Fibroblast of the aortic adventitia (primary cell): ENCODE data around the gene KCNJ9. TPM values are rescaled to one million over a fixed set of nuclear protein-coding genes. Genes with fewer than 3 reads are reported as not detected.
A peak's percentile ranks its signal among the peaks of the same experiment; 100 is the strongest.

Source experiments
- DNase-seq: peaks from one replicate; pipeline ENCODE4 v3.0.0-alpha.2; 2010; ENCODE audit warnings: low read depth
- H3K4me3 ChIP-seq: 2 replicates; pipeline ENCODE4 v1.5.1; 2011; ENCODE audit warnings: low read depth, mild to moderate bottlenecking, control low read depth, low read length, moderate library complexity
- CTCF ChIP-seq: IDR thresholded peaks from 2 replicates; pipeline ENCODE4 v1.5.1; 2011; ENCODE audit warnings: mild to moderate bottlenecking, low read length, control low read depth, inconsistent platforms; ENCODE audit not compliant: insufficient read depth
- total RNA-seq: library from RNA; depleted of rRNA; stranded (reverse); fragments of >200 nt; gene quantifications from 2 replicates; pipeline ENCODE4 v1.2.3, GENCODE V29; 2012; ENCODE audit warnings: low replicate concordance

Gene KCNJ9
- total RNA-seq, 1 donor = not detected

- peak overlapping the region; percentile 71 for H3K4me3 ChIP-seq
- peak; percentile 89 for DNase-seq
- TF ChIP-seq CTCF = no peak
Measured at GRCh38 chr1:160098852-160099561, 17.7 kb downstream of the KCNJ9 start.

DNA sequence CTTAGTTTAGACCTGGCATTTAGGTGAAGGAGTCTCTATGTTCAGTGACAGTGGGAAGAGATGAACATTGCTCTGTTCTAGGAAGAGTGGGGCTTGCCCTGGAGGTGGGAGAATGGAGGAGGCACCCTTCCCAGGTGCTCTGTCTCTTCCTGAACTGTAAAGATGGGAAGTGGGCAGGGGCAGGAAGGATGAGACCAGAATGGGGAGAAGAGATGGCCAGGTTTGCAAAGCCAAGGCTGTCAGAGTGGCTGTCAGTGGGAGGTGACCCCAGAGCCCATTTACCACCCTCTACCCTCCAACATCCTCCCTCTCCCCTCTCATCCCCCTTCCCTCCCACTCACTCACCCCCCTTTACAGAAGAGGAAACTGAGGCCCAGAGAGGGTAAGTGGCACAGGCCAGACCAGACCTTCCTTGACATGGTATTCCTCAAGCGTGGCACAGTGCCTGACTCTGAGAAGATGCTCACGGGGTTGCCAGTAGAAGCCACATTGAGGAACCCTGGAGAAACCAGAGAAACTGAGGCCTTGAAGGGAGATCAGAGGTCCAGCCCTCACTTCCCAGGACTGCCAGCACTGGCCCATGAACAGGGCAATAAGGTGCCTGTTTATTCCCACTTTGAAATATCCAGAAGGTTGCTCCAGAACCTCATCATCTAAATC, 18.5 kb downstream of the KCNJ9 start:
- no peak overlapping the region for H3K4me3 ChIP-seq
- no peak for DNase-seq
- TF ChIP-seq CTCF = no peak

GRCh38 chr1:160101037-160101716, 19.8 kb downstream of the KCNJ9 start:
- peak; percentile 95 for TF ChIP-seq CTCF
- peak; percentile 78 for DNase-seq
- peak overlapping the region; percentile 25 for H3K4me3 ChIP-seq

DNA sequence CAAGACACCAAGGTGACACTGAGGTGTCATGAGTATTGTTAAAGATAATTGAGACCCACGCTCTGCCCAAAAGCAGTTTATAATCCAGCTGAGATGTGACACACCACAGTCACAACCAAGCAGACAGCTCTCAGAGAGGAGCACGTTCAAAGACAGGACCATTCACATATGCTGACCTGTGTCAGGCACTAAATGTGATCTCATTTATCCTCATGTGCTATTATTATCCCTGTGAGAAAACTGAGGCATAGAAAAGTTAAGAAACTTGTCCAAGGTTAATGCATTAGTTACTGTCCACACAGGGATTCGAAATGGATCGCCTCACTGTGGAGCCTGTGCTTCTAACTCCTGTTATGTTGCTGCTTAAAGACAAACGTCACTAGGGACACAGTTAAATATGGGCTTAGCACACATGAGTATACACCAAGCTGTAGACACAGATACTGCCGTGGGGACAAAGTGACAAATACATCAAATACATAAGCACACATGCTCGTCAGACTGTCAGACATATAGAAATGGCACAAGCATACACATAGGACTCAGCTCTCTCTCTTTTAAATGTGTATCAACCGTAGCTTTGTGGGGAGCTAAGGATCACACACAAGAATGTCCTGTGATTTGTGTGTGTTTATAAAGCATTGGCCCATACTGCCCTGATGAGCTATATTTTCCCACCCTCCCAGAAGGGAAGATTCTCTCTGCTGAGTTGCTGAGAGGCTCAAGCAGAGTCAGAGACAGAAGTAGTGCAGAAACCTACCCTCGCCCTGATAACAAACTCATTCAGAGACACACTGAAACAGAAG, 20.6 kb downstream of the KCNJ9 start:
- no peak for TF ChIP-seq CTCF
- DNase-seq = no peak
- H3K4me3 ChIP-seq = no peak overlapping the region

DNA sequence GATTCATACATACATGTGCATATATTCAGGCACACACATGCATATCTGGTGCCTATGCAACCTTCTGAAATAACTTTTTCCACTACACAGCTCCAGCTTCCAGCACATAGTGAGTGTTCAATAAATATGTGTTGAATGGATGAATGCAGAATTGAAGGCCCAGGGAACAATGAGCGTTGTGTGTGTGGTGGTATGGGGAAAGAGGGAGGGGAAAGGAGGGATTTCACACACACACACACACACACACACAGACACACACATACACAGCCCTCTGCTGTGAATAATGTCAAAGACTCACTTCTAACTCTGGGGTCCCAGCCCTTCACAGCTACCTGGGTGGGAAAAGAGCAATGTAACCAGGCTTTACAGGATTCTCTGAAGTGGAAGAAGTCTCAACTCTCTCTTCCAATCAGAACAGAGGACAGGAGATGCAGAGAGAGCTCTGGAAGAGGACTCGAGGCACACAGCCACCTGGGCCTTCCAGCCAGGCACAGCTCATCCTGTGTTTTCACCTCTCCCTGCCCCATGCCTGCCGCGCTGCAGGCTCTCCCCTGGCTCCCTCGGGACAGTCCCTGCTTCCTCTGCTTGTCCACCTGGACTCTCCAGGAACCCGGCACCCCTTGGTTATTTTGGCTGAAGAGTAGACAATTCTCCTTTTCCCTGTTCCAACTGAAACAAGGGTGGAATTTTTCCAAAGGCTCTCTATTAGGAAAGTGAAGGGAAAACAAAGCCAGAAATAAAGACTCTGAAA, 22.5 kb downstream of the KCNJ9 start:
- H3K4me3 ChIP-seq = no peak overlapping the region
- no peak for DNase-seq
- no peak for TF ChIP-seq CTCF

DNA sequence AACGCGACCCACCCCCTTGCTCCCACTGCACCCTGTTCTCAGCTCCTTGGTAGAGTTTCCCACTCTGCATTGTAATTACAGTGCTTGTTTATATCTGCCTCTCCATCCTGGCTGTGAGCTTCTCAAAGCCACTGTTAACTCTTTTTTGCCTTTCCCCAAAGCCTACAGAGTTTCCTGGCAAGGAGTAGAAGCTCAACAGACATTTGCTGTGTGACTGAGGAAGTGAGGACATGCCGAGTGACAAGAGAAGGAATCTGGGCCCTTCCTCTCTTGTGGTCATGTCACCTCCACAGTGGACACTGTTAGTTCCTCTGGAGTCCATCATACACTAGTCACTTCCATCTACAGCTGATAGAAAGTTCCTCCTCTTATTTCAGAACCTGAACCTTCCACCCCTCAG, 23.1 kb downstream of the KCNJ9 start:
- no peak for TF ChIP-seq CTCF
- H3K4me3 ChIP-seq = no peak overlapping the region
- no peak for DNase-seq
